Suppressor macrophage treated with lipopolysaccharide for 4 hours (primary cell): ENCODE data around the gene PIGO.
A peak's percentile ranks its signal among the peaks of the same experiment; 100 is the strongest.

ENCODE experiments used
- DNase-seq: peaks from one replicate; pipeline ENCODE4 v3.0.0-alpha.2; 2020

Gene PIGO

GRCh38 chr9:35070823-35071813, 25.3 kb downstream of the PIGO start:
- DNase-seq = no peak

- no peak for DNase-seq
Observed at GRCh38 chr9:35069020-35069419, 27.4 kb downstream of the PIGO start.

GRCh38 chr9:35067056-35067455, 29.3 kb downstream of the PIGO start:
- no peak for DNase-seq

GRCh38 chr9:35060548-35061207, 35.7 kb downstream of the PIGO start:
- no peak for DNase-seq

GRCh38 chr9:35059438-35059837, 37.0 kb downstream of the PIGO start:
- no peak for DNase-seq

- no peak for DNase-seq
Observed at GRCh38 chr9:35057271-35057620, 39.1 kb downstream of the PIGO start.

GRCh38 chr9:35056571-35057270, 39.7 kb downstream of the PIGO start:
- no peak for DNase-seq

- no peak for DNase-seq
Observed at GRCh38 chr9:35054871-35055644, 41.3 kb downstream of the PIGO start.

GRCh38 chr9:35054185-35054835, 42.1 kb downstream of the PIGO start:
- DNase-seq = no peak

GRCh38 chr9:35051069-35051967, 45.1 kb downstream of the PIGO start:
- peak; percentile 59 for DNase-seq

- no peak for DNase-seq
Observed at GRCh38 chr9:35048511-35048910, 47.9 kb downstream of the PIGO start.

GRCh38 chr9:35044071-35044470, 52.3 kb downstream of the PIGO start:
- DNase-seq = no peak

GRCh38 chr9:35042891-35043545, 53.4 kb downstream of the PIGO start:
- no peak for DNase-seq

- DNase-seq = peak; percentile 63
Observed at GRCh38 chr9:35042081-35042604, 54.2 kb downstream of the PIGO start.
